GM23338 (cell line): Measurements from ENCODE around the gene MIAT.

Experiments used
- CREB1 ChIP-seq: fragments of 250-450 bp; sonication (Bioruptor Pico); IDR thresholded peaks from 2 replicates; pipeline ENCODE4 v1.5.0; 2020; ENCODE audit warnings: low read depth, mild to moderate bottlenecking, moderate library complexity
- EZH2 ChIP-seq: fragments of 200-600 bp; sonication (generic); IDR thresholded peaks from one replicate; pipeline ENCODE4 v1.8.0; 2017; ENCODE audit warnings: antibody characterized with exemption, mild to moderate bottlenecking, low read depth; ENCODE audit not compliant: unreplicated experiment
- EZH2phosphoT487 ChIP-seq: fragments of 200-600 bp; sonication (generic); IDR thresholded peaks from one replicate; pipeline ENCODE4 v1.8.1; 2018; ENCODE audit warnings: antibody characterized with exemption; ENCODE audit not compliant: unreplicated experiment
- JUNB ChIP-seq: IDR thresholded peaks from one replicate; pipeline ENCODE4 v1.6.1; 2016; ENCODE audit warnings: antibody characterized with exemption; ENCODE audit not compliant: unreplicated experiment
- NANOG ChIP-seq: IDR thresholded peaks from 2 replicates; pipeline ENCODE4 v1.6.1; 2016; ENCODE audit warnings: antibody characterized with exemption, borderline replicate concordance
- POLR2AphosphoS5 ChIP-seq: IDR thresholded peaks from 2 replicates; pipeline ENCODE4 v1.6.1; 2016; ENCODE audit warnings: antibody characterized with exemption, low read depth
- ZNF114 ChIP-seq: fragments of 250-450 bp; sonication (Bioruptor Pico); IDR thresholded peaks from 2 replicates; pipeline ENCODE4 v1.5.0; 2020; ENCODE audit warnings: mild to moderate bottlenecking, moderate library complexity
- ZNF331 ChIP-seq: fragments of 250-450 bp; sonication (Bioruptor Pico); IDR thresholded peaks from 2 replicates; pipeline ENCODE4 v1.5.0; 2020; ENCODE audit warnings: low read depth, mild to moderate bottlenecking, moderate library complexity
- TF ChIP-seq, protein P1 (sequence below), 2 experiments: fragments of 200-600 bp in 1 of 2; sonication (generic) in 1 of 2; conservative IDR thresholded peaks; 2 replicates each; pipeline versions ENCODE4 v1.5.1 to v1.6.1; 2016 to 2017; ENCODE audit warnings: antibody characterized with exemption in 2 of 2, low read depth in 2 of 2, mild to moderate bottlenecking in 2 of 2, moderate library complexity in 1 of 2
- TF ChIP-seq, protein P2 (sequence below): IDR thresholded peaks from one replicate; pipeline ENCODE4 v1.6.1; 2018; ENCODE audit warnings: antibody characterized with exemption; ENCODE audit not compliant: unreplicated experiment

DNA sequence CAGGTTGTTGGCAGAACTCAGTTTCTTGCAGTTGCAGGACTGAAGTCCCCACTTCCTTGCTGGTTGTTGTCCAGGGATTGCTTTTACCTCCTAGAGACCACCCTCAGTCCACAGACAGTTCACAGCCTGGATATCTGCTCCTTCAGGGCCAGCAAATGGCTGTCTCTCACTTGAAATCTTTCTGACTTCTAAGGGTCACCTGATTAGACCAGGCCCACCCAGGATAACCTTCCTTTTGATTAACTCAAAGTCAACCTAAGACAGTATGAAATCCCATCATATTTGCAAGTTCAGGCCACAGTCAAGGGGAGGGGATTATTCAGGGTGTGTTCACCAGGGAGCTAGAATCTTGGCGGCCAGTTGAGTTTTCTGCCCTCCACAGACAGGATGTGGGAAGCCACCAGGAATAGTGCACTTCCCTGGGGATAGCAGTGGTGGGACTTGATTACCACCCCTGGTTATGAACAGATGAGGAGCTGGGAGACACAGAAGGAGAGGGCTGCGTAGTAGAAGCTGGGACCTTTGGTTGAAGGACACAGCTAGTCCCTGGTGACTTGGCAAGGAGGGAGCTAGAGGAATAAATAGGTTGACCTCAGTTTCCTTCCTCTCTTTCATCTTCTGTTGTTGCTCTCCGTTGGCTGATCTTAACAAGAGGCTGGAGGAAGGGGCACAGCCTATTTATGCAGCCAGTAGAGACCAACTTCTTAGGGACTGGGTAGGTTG lies 33.4 kb downstream of the MIAT start:
- TF ChIP-seq POLR2AphosphoS5, result no peak
- TF ChIP-seq, protein P1, sequence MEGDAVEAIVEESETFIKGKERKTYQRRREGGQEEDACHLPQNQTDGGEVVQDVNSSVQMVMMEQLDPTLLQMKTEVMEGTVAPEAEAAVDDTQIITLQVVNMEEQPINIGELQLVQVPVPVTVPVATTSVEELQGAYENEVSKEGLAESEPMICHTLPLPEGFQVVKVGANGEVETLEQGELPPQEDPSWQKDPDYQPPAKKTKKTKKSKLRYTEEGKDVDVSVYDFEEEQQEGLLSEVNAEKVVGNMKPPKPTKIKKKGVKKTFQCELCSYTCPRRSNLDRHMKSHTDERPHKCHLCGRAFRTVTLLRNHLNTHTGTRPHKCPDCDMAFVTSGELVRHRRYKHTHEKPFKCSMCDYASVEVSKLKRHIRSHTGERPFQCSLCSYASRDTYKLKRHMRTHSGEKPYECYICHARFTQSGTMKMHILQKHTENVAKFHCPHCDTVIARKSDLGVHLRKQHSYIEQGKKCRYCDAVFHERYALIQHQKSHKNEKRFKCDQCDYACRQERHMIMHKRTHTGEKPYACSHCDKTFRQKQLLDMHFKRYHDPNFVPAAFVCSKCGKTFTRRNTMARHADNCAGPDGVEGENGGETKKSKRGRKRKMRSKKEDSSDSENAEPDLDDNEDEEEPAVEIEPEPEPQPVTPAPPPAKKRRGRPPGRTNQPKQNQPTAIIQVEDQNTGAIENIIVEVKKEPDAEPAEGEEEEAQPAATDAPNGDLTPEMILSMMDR (conservative IDR thresholded peaks at IDR 0.05; ENCODE audit: low read depth in 2 of 2), result no peak
- no peak for TF ChIP-seq CREB1 (CRISPR knock-in tag)
- TF ChIP-seq EZH2, result no peak
- TF ChIP-seq, protein P2, sequence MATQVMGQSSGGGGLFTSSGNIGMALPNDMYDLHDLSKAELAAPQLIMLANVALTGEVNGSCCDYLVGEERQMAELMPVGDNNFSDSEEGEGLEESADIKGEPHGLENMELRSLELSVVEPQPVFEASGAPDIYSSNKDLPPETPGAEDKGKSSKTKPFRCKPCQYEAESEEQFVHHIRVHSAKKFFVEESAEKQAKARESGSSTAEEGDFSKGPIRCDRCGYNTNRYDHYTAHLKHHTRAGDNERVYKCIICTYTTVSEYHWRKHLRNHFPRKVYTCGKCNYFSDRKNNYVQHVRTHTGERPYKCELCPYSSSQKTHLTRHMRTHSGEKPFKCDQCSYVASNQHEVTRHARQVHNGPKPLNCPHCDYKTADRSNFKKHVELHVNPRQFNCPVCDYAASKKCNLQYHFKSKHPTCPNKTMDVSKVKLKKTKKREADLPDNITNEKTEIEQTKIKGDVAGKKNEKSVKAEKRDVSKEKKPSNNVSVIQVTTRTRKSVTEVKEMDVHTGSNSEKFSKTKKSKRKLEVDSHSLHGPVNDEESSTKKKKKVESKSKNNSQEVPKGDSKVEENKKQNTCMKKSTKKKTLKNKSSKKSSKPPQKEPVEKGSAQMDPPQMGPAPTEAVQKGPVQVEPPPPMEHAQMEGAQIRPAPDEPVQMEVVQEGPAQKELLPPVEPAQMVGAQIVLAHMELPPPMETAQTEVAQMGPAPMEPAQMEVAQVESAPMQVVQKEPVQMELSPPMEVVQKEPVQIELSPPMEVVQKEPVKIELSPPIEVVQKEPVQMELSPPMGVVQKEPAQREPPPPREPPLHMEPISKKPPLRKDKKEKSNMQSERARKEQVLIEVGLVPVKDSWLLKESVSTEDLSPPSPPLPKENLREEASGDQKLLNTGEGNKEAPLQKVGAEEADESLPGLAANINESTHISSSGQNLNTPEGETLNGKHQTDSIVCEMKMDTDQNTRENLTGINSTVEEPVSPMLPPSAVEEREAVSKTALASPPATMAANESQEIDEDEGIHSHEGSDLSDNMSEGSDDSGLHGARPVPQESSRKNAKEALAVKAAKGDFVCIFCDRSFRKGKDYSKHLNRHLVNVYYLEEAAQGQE, result no peak
- no peak for TF ChIP-seq JUNB
- no peak for TF ChIP-seq ZNF331 (CRISPR knock-in tag)
- TF ChIP-seq NANOG, result no peak
- TF ChIP-seq EZH2phosphoT487, result no peak
- no peak for TF ChIP-seq ZNF114 (CRISPR knock-in tag)
